T-helper 17 cell (primary cell): ENCODE measurements around the gene WWOX. TPM values are rescaled to one million over a fixed set of nuclear protein-coding genes. Genes with fewer than 3 reads are reported as not detected.

Source experiments
- ATAC-seq: fragments of 150-1000 bp; cut with Tn5 transposase; 2 replicates; pipeline ENCODE4 v1.10.0; 2021; ENCODE audit warnings: mild to moderate bottlenecking, moderate library complexity
- DNase-seq, 3 donors: peaks; one replicate each; pipeline versions ENCODE4 v3.0.0 to v3.0.0-alpha.2; 2020 to 2021
- H3K9me3 ChIP-seq: one replicate; pipeline ENCODE4 v1.7.0; 2013; ENCODE audit warnings: low read length, mild to moderate bottlenecking; ENCODE audit not compliant: control insufficient read depth, poor library complexity, severe bottlenecking
- H3K27ac Mint-ChIP-seq: one replicate; pipeline ENCODE4 v1.8.0; 2022; ENCODE audit warnings: mild to moderate bottlenecking, moderate library complexity, mixed read lengths
- H3K27me3 Mint-ChIP-seq: one replicate; pipeline ENCODE4 v1.8.0; 2022; ENCODE audit warnings: mixed read lengths
- H3K36me3 Mint-ChIP-seq: one replicate; pipeline ENCODE4 v1.8.0; 2022; ENCODE audit warnings: low read depth, mixed read lengths
- H3K4me1 Mint-ChIP-seq: one replicate; pipeline ENCODE4 v1.8.0; 2022; ENCODE audit warnings: mild to moderate bottlenecking, mixed read lengths
- H3K4me3 Mint-ChIP-seq: one replicate; pipeline ENCODE4 v1.8.0; 2022; ENCODE audit warnings: mild to moderate bottlenecking, moderate library complexity, mixed read lengths
- total RNA-seq, 4 donors: library from RNA in 2 of 4; stranded (reverse) in 2 of 4; gene quantifications; one replicate each; pipeline ENCODE4 v1.2.3 and lab custom pipeline; 2022 to 2026

WWOX gene
- total RNA-seq, 2 donors from 2014 or later, result 26.8 to 29.7 TPM

DNA sequence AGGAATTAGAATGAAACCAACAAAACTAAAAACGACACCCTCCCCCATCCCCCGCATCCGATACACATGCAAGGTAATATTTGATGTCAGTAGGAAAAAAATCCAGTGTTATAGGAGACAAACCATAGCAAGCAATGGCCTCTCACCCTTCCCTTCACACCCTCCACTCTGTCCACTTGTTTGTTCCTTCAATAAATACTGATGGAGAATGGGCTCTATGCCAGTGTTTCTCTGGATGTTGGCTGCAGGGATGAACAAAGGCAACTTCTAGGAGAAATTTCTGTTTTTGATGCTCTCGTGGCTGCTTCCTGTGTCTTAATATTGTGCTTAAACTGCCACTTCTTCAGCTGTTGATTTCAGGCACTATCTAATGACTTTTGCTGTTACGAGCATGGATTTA, 98.8 kb downstream of the WWOX start:
- no peaks in the 10 kb centered on the region for H3K9me3 ChIP-seq
- ATAC-seq, result no peak
- Mint-ChIP-seq H3K27me3 (no peaks in the 10 kb centered on the region), H3K4me3 (no peak overlapping the region), H3K27ac (no peak overlapping the region), H3K36me3 (peaks cover 3% of the 10 kb centered on the region), H3K4me1 (no peaks in the 10 kb centered on the region)
- no peak for DNase-seq

DNA sequence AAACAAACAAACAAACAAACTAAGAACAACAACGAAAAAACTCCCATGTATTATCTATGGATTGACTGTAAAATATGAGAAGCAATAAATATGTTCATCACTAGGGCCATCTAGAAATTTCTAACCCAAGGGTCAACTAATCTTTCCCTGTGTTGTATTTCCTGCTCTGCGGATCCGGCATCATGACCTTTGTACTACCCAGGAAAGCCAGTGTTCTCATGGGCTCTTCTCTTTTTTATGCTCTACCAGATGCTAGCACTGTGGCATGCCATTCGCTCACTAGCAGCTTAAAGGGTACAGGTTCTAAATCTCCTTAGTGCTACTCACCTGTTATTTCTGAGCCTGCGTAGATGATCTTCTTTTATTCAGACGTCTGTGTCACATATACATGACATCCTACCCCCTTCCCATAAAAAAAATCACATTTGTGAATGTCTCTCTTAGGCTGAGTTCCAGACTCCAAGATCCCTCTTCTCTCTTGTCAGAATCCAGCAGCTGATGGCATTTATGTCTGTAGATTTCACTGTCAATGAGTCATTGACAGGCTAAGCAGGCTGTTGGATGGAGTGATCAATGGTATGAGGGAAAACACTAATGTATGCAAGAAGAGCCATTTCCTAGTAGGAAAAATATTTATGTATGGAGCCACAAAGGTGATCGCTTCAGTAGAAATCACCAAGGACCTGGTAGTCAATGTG, 100.0 kb downstream of the WWOX start:
- Mint-ChIP-seq H3K36me3 (peaks cover 3% of the 10 kb centered on the region), H3K4me3 (no peak overlapping the region), H3K27me3 (no peaks in the 10 kb centered on the region), H3K27ac (no peak overlapping the region), H3K4me1 (no peaks in the 10 kb centered on the region)
- DNase-seq, result no peak
- no peak for ATAC-seq
- no peaks in the 10 kb centered on the region for H3K9me3 ChIP-seq

DNA sequence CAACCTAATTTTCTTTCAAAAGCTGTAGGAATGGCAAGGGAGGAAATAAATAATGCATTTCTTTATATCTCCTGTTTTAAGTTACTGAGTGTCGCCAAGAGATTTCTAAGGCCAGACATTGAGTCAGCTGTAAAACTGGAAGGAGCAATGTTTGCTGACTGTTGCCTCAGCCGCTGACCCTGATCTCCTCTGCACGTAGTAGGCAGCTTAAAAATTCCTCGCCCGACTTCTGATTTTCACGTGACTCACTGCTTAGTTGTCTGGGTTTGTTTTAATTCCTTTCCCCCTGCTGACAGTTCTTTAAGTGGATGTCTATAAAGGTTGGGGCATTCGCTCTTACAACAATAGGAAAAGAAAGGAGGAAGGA, 100.6 kb downstream of the WWOX start:
- no peak overlapping the region for H3K4me3 Mint-ChIP-seq
- H3K4me1 Mint-ChIP-seq, result no peaks in the 10 kb centered on the region
- H3K36me3 Mint-ChIP-seq, result peaks cover 3% of the 10 kb centered on the region
- no peak overlapping the region for H3K27ac Mint-ChIP-seq
- DNase-seq (no peak), ATAC-seq (no peak)
- H3K27me3 Mint-ChIP-seq, result no peaks in the 10 kb centered on the region
- H3K9me3 ChIP-seq, result no peaks in the 10 kb centered on the region

DNA sequence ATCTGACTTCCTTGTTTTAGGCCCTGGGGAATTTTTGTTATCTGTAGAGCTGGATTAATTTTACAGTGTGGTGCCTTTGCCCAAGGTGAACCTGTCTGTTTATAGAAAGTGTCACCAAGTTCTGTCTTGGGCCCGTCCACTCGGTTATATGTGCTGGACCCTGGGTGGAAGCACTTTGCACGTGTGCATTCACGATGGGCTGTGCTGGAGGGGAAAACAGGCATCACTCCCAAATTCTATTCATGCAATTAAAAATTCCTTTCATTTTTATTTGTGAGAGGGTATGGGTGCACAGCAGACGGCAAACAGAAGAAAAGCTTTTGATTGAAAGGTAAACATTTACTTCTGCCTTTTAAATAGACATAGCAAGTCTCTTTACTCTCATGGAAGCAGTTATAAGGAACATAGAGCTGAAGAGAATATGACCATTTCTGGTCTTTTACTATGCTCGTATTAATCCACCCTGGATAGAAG, 101.2 kb downstream of the WWOX start:
- Mint-ChIP-seq H3K27me3 (no peaks in the 10 kb centered on the region), H3K4me1 (no peaks in the 10 kb centered on the region), H3K27ac (no peak overlapping the region), H3K36me3 (peaks cover 3% of the 10 kb centered on the region), H3K4me3 (no peak overlapping the region)
- ATAC-seq (no peak), DNase-seq (no peak)
- no peaks in the 10 kb centered on the region for H3K9me3 ChIP-seq

DNA sequence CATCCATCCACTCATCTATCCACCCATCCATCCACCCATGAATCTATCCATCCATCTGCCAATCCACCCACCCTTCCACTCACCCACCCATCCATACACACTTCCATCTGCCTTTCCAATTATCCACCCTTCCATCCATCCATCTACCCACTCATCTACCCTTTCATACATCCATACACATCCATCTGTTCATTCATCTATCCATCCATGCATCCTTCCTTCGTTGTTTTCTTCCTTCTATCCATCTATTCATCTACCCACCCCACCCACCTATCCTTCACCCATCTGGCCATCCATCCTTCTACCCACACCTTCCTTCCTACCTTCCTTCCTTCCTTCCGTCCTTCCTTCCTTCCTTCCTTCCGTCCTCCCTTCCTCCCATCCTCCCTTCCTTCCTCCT, 106.1 kb downstream of the WWOX start:
- Mint-ChIP-seq H3K27me3 (no peaks in the 10 kb centered on the region), H3K27ac (no peak overlapping the region)

DNA sequence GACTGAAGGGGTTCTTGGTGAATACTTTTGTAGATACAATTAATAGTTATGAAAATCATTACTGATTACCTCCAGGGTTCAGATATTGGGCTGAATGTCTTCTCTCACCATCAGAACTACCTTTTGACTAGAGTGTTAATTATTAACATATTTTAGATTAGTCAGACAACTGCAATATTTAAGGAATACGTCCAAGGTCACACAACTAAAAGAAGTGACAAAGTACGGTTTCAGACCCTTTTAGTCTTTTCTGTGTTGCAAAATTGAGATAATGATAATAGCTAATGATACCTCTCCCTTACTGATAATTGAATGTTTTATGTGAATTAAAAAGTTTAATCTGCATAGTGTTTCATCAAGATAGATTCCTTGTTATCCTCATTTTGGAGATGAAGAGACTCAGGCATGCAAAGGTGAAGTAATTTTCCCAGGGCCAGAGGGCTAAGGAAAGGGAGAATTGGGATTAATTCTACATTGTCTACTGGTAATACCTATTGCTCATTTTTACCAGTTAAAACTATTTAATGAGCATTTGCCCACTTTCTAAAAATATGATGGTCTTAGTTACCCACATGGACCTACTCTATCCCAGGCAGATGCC, 107.3 kb downstream of the WWOX start:
- H3K4me1 Mint-ChIP-seq, result no peaks in the 10 kb centered on the region
- DNase-seq (no peak), ATAC-seq (no peak)
- no peaks in the 10 kb centered on the region for H3K9me3 ChIP-seq
- peaks cover 4% of the 10 kb centered on the region for H3K36me3 Mint-ChIP-seq
- no peaks in the 10 kb centered on the region for H3K27me3 Mint-ChIP-seq
- H3K4me3 Mint-ChIP-seq, result no peak overlapping the region
- H3K27ac Mint-ChIP-seq, result no peak overlapping the region

More for the DNA sequence above, 106.1 kb downstream of the WWOX start:
- H3K4me1 Mint-ChIP-seq, result no peaks in the 10 kb centered on the region
- H3K36me3 Mint-ChIP-seq, result peaks cover 2% of the 10 kb centered on the region
- H3K9me3 ChIP-seq, result no peaks in the 10 kb centered on the region
- DNase-seq (no peak), ATAC-seq (no peak)
- H3K4me3 Mint-ChIP-seq, result no peak overlapping the region

DNA sequence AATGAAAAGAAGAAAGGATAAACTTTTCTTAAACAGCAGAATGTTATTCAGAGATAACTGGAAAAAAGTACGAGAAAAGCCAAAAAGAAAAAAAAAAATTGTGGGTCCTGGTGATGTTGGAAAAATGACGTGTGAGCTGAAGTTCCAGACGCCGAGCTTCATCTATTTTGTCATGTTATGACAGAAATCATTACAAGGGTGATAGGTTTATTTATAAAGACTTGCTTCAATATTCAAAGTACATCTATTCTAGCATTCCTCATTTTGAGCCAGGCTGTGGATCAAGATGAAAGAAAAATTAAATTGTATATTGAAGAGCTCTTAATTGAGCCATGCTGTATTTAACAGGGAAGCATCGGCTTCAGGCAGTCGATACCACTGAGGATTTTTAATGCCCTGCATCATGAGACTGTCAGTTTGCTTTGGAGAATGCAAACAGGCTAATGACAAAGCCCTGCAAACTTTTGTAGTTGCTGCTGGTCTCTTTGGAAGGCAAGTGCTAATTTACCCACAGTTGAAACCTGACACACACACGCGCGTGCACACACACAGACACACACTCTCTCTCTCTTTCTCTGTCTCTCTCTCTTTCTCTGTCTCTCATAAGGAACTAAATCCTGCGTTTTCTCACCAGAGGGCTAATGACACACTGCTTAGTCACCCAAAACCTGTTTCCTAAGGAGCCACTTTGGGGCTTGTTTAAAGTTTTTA, 110.7 kb downstream of the WWOX start:
- H3K27ac Mint-ChIP-seq, result peak overlapping the region; percentile 45
- H3K27me3 Mint-ChIP-seq, result no peaks in the 10 kb centered on the region
- H3K36me3 Mint-ChIP-seq, result peaks cover 4% of the 10 kb centered on the region
- H3K4me1 Mint-ChIP-seq, result no peaks in the 10 kb centered on the region
- H3K4me3 Mint-ChIP-seq, result no peak overlapping the region
- no peaks in the 10 kb centered on the region for H3K9me3 ChIP-seq
- DNase-seq, result no peak
- ATAC-seq, result no peak

DNA sequence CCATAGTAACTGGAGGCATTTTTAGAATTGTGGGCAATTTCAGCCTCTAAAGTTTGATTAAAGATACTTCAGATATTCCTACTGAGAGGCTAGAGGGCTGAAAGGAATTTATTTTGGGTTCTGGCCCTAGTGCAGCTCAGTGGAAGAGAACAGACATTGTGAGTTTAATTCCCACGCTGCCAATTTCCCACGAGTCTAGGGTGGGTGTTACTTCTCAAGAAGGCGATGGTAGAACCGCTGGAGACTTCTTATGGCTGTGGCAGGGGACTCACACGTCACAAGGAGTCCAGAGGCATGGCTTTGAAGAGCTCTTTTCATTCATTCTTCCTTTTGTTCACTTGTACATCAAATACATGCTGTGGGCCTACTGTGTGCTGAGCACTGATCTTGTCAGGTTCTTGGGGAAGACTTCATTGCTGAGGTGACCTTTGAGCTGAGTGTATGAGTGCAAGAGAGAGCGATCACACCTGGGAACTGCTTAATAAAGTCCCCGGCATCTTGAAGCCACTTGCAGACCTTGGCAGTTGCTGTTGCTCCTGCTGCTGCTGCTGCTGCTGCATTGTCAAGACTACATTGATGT, 111.7 kb downstream of the WWOX start:
- Mint-ChIP-seq H3K27ac (no peak overlapping the region), H3K36me3 (peaks cover 4% of the 10 kb centered on the region), H3K4me1 (no peaks in the 10 kb centered on the region), H3K27me3 (no peaks in the 10 kb centered on the region), H3K4me3 (no peak overlapping the region)
- DNase-seq (no peak), ATAC-seq (no peak)
- no peaks in the 10 kb centered on the region for H3K9me3 ChIP-seq

DNA sequence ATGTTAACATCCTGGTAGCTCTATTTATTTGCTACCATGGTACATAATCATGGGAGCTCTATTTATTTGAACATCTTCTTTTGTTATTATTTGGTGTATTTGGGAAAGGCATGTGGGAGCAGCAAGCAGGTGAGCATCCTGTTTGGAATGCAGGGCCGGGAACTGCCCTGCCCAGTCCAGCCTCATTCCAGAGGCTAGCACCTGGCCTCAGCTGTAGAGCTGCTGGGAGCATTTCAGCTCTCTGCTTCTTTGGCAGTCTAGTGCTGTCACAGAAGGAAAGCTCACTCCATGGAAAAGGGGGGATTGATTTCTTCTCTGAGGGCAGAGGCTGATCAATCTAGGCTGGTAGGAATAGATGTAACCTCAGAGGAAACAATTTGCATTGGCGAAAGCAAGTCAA, 112.5 kb downstream of the WWOX start:
- H3K36me3 Mint-ChIP-seq, result peaks cover 4% of the 10 kb centered on the region
- no peaks in the 10 kb centered on the region for H3K4me1 Mint-ChIP-seq
- ATAC-seq (no peak), DNase-seq (no peak)
- H3K27ac Mint-ChIP-seq, result no peak overlapping the region
- H3K9me3 ChIP-seq, result no peaks in the 10 kb centered on the region
- no peak overlapping the region for H3K4me3 Mint-ChIP-seq
- no peaks in the 10 kb centered on the region for H3K27me3 Mint-ChIP-seq

DNA sequence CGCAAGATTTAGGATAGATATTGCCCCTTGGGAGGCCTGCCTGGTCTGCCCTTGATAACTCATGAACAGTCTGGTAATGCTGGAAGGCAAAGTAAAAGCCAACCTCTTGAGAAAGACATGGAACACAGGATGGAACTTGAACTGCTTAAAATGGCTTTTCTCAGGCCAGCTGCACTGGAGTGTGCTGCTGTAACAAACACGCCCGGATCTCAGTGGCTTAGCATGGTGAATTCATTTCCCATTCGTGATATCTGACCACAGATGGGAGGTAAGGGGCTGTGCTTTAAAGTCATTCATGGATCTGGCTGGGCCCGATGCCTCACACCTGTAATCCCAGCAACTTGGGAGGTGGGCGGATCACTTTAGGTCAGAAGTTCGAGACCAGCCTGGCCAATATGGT, 113.2 kb downstream of the WWOX start:
- H3K4me3 Mint-ChIP-seq, result no peak overlapping the region
- no peak overlapping the region for H3K27ac Mint-ChIP-seq
- no peak for ATAC-seq

DNA sequence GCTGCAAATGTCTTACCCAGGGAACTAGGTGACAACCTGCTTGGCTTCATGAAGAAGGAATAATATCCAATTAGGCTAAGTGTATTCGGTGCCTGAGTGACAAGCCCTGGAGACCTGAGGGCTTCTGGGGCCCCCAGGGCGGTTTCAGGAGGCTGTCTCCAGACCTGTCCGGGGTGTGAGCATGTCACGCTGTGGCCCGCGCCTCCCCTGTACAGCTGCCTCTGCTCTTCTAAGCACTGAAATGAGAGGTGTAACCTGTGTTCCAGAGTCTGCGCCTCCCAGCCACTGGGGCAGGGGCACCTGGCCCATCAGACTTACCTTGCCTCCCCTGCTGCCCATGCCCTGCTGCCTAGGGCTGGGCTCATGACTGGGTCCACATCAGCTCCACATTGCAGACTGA, 114.3 kb downstream of the WWOX start:
- Mint-ChIP-seq H3K27ac (no peak overlapping the region), H3K4me3 (no peak overlapping the region), H3K4me1 (no peaks in the 10 kb centered on the region), H3K36me3 (peaks cover 4% of the 10 kb centered on the region), H3K27me3 (no peaks in the 10 kb centered on the region)
- DNase-seq (no peak), ATAC-seq (no peak)
- H3K9me3 ChIP-seq, result no peaks in the 10 kb centered on the region

More for the DNA sequence above, 113.2 kb downstream of the WWOX start:
- no peaks in the 10 kb centered on the region for H3K4me1 Mint-ChIP-seq
- no peak for DNase-seq
- peaks cover 4% of the 10 kb centered on the region for H3K36me3 Mint-ChIP-seq
- H3K27me3 Mint-ChIP-seq, result no peaks in the 10 kb centered on the region
- no peaks in the 10 kb centered on the region for H3K9me3 ChIP-seq

DNA sequence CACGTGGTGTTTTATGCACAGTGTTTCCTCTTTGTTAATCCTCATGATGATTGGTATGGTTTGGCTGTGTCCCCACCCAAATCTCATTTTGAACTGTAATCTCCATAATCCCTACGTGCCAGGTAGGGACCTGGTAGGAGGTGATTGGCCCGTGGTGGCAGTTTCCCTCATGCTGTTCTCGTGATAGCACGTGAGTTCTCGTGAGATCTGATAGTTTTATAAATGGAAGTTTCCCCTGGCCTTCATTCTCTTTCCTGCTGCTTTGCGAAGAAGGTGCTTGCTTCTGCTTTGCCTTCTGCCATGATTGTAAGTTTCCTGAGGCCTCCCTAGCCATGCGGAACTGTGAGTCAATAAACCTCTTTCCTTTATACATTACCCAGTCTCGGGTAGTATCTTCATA, 115.8 kb downstream of the WWOX start:
- ATAC-seq (no peak), DNase-seq (no peak)
- H3K4me3 Mint-ChIP-seq, result no peak overlapping the region
- H3K4me1 Mint-ChIP-seq, result no peaks in the 10 kb centered on the region
- no peaks in the 10 kb centered on the region for H3K9me3 ChIP-seq
- H3K36me3 Mint-ChIP-seq, result peaks cover 7% of the 10 kb centered on the region
- H3K27ac Mint-ChIP-seq, result no peak overlapping the region
- H3K27me3 Mint-ChIP-seq, result no peaks in the 10 kb centered on the region

DNA sequence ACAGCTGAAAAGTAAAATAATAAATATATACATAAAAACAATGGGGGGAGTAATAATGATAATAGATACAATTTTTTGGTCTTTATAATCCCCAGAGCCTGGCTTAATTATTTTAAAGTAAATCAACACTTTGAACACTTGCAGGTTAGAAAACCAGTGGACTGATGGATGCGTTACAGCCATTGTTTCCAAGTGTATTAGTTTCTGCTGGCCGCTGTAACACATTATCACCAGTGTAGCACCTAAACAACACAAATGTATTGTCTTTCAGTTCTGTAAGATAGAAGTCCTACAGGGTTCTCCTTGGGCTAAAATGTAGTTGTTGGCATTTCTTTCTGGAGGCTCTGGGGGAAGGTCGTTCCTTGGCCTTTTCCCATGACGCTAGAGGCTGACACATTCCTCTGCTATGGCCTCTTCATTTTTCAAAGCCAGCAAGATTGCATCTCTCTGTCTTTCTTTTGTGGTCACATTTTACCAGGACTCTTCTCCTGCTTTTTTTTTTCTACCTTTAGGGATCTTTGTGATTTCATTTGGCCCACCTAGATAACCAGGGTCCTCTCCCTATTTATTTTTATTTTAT, 116.8 kb downstream of the WWOX start:
- H3K4me3 Mint-ChIP-seq, result no peak overlapping the region
- no peaks in the 10 kb centered on the region for H3K4me1 Mint-ChIP-seq
- ATAC-seq (no peak), DNase-seq (no peak)
- H3K27me3 Mint-ChIP-seq, result no peaks in the 10 kb centered on the region
- peaks cover 5% of the 10 kb centered on the region for H3K36me3 Mint-ChIP-seq
- H3K9me3 ChIP-seq, result no peaks in the 10 kb centered on the region
- H3K27ac Mint-ChIP-seq, result no peak overlapping the region
